H1 (cell line): ENCODE results near the gene INPP5B. TPM values are rescaled to one million over a fixed set of nuclear protein-coding genes. Genes with fewer than 3 reads are reported as not detected.

Experiments used
- CTCF ChIA-PET: fragments of 300-600 bp; sonication (Branson Sonifier 250); formaldehyde crosslinking; loops from one replicate; lab custom pipeline; 2021; ENCODE audit not compliant: partially characterized antibody; lab: Charles Lee
- POLR2A ChIA-PET: fragments of 300-600 bp; sonication (Branson Sonifier 250); formaldehyde crosslinking; loops from one replicate; lab custom pipeline; 2021; ENCODE audit warnings: inconsistent platforms; ENCODE audit not compliant: partially characterized antibody; lab: Charles Lee
- DNase-seq, 2 experiments: peaks; one replicate each; pipeline versions ENCODE4 v3.0.0 to v3.0.0-alpha.2; 2010 to 2022; ENCODE audit warnings: low spot score in 2 of 2, low read depth in 1 of 2, mixed read lengths in 1 of 2
- FAIRE-seq: peaks from 2 replicates; lab custom pipeline; 2011; peaks lifted over from hg19 to GRCh38; lab: Jason Lieb, UNC
- H2AFZ ChIP-seq: 2 replicates; pipeline ENCODE4 v1.8.1; 2012; ENCODE audit warnings: low read length, inconsistent platforms
- H2AK5ac ChIP-seq: 2 replicates; pipeline ENCODE4 v1.6.1; 2013; ENCODE audit warnings: low read depth, low read length
- H2BK120ac ChIP-seq: replicated peaks from 2 replicates; pipeline ENCODE3; 2013; ENCODE audit warnings: low read depth, low read length, inconsistent platforms
- H2BK12ac ChIP-seq: 2 replicates; pipeline ENCODE4 v1.6.1; 2013; ENCODE audit warnings: low read depth, low read length
- H2BK15ac ChIP-seq: 2 replicates; pipeline ENCODE4 v1.6.1; 2013; ENCODE audit warnings: low read length
- H2BK20ac ChIP-seq: 2 replicates; pipeline ENCODE4 v1.6.1; 2013; ENCODE audit warnings: low read length
- H2BK5ac ChIP-seq: 2 replicates; pipeline ENCODE4 v1.6.1; 2013; ENCODE audit warnings: low read depth, low read length
- H3K14ac ChIP-seq: 2 replicates; pipeline ENCODE4 v1.6.1; 2013; ENCODE audit warnings: inconsistent platforms; ENCODE audit not compliant: insufficient read length
- H3K18ac ChIP-seq: 2 replicates; pipeline ENCODE4 v1.6.1; 2013; ENCODE audit warnings: low read length; ENCODE audit errors: extremely low read depth
- H3K23ac ChIP-seq: 2 replicates; pipeline ENCODE4 v1.6.1; 2013; ENCODE audit warnings: inconsistent platforms; ENCODE audit not compliant: insufficient read length
- H3K23me2 ChIP-seq: 2 replicates; pipeline ENCODE4 v1.6.1; 2013; ENCODE audit warnings: low read depth, low read length
- H3K27ac ChIP-seq: 2 replicates; pipeline ENCODE4 v1.6.1; 2011; ENCODE audit warnings: low read depth, low read length, inconsistent platforms
- H3K27me3 ChIP-seq, 4 experiments: replicated peaks in 1 of 4; 1 replicate in 1 of 4; 2 replicates in 3 of 4; pipeline versions ENCODE4 v1.6.1 to v1.8.1; 2011 to 2013; ENCODE audit warnings: low read length in 3 of 4, mild to moderate bottlenecking in 3 of 4, inconsistent platforms in 2 of 4, mixed read lengths in 2 of 4, moderate library complexity in 1 of 4; ENCODE audit not compliant: control insufficient read depth in 3 of 4, insufficient read depth in 3 of 4; ENCODE audit errors: extremely low read depth in 1 of 4
- H3K36me3 ChIP-seq, 4 experiments: 2 replicates each; pipeline versions ENCODE4 v1.6.1 to v1.8.1; 2011 to 2013; ENCODE audit warnings: mild to moderate bottlenecking in 4 of 4, low read length in 3 of 4, moderate library complexity in 2 of 4, control low read depth in 1 of 4, inconsistent platforms in 1 of 4; ENCODE audit not compliant: insufficient read depth in 4 of 4, control insufficient read depth in 2 of 4
- H3K4ac ChIP-seq: replicated peaks from 2 replicates; pipeline ENCODE3; 2013; ENCODE audit warnings: low read length, low read depth, mixed read lengths, inconsistent platforms; ENCODE audit not compliant: insufficient read length
- H3K4me1 ChIP-seq, 4 experiments: replicated peaks in 1 of 4; 1 replicate in 1 of 4; 2 replicates in 3 of 4; pipeline versions ENCODE4 v1.6.1 to v1.8.1; 2011 to 2013; ENCODE audit warnings: low read length in 3 of 4, inconsistent platforms in 2 of 4, mixed read lengths in 1 of 4; ENCODE audit not compliant: insufficient read depth in 4 of 4, control insufficient read depth in 3 of 4
- H3K4me2 ChIP-seq, 2 experiments: 2 replicates each; pipeline versions ENCODE4 v1.6.1 to v1.8.1; 2011 to 2013; ENCODE audit warnings: low read depth in 2 of 2, low read length in 2 of 2, control low read depth in 1 of 2, inconsistent platforms in 1 of 2, mild to moderate bottlenecking in 1 of 2; ENCODE audit not compliant: insufficient read depth in 1 of 2
- H3K4me3 ChIP-seq, 4 experiments: fragments of 200-600, 300-600 bp in 1 of 4; sonication (generic), shearing (Covaris generic), sonication (Bioruptor Twin) in 1 of 4; 2 replicates each; pipeline versions ENCODE4 v1.5.1 to v1.8.1; 2011 to 2016; ENCODE audit warnings: low read length in 4 of 4, low read depth in 3 of 4, control low read depth in 2 of 4, inconsistent platforms in 2 of 4, mild to moderate bottlenecking in 2 of 4, mixed read lengths in 1 of 4, moderate library complexity in 1 of 4; ENCODE audit not compliant: insufficient read depth in 2 of 4; ENCODE audit errors: extremely low read depth in 1 of 4
- H3K56ac ChIP-seq: replicated peaks from 2 replicates; pipeline ENCODE3; 2013; ENCODE audit warnings: low read depth, mild to moderate bottlenecking, mixed read lengths, low read length, inconsistent platforms; ENCODE audit not compliant: insufficient read length
- H3K79me1 ChIP-seq: 2 replicates; pipeline ENCODE4 v1.6.1; 2013; ENCODE audit warnings: low read depth, low read length, control low read depth
- H3K79me2 ChIP-seq, 2 experiments: 2 replicates each; pipeline versions ENCODE4 v1.6.1 to v1.8.1; 2012 to 2013; ENCODE audit warnings: low read length in 2 of 2, mild to moderate bottlenecking in 2 of 2, inconsistent platforms in 1 of 2; ENCODE audit not compliant: insufficient read depth in 2 of 2, control insufficient read depth in 1 of 2
- H3K9ac ChIP-seq, 4 experiments: replicated peaks in 1 of 4; 1 replicate in 1 of 4; 2 replicates in 3 of 4; pipeline versions ENCODE4 v1.6.1 to v1.8.1; 2011 to 2013; ENCODE audit warnings: low read depth in 3 of 4, low read length in 3 of 4, control low read depth in 2 of 4, mild to moderate bottlenecking in 2 of 4, moderate library complexity in 2 of 4, inconsistent platforms in 1 of 4; ENCODE audit errors: extremely low read depth in 1 of 4
- H3K9me3 ChIP-seq, 2 experiments: 2 replicates each; pipeline versions ENCODE4 v1.6.1 to v1.8.1; 2012 to 2013; ENCODE audit warnings: mild to moderate bottlenecking in 2 of 2, moderate library complexity in 2 of 2, control low read depth in 1 of 2, inconsistent platforms in 1 of 2, low read depth in 1 of 2, low read length in 1 of 2, mixed read lengths in 1 of 2; ENCODE audit not compliant: insufficient read depth in 2 of 2
- H4K20me1 ChIP-seq, 2 experiments: replicated peaks in 1 of 2; 2 replicates each; pipeline versions ENCODE3 to v1.8.1; 2011 to 2013; ENCODE audit warnings: inconsistent platforms in 2 of 2, low read length in 2 of 2, mild to moderate bottlenecking in 1 of 2; ENCODE audit not compliant: insufficient read depth in 2 of 2, control insufficient read depth in 1 of 2
- H4K5ac ChIP-seq: 2 replicates; pipeline ENCODE4 v1.6.1; 2013; ENCODE audit warnings: low read length, low read depth, mixed read lengths, inconsistent platforms; ENCODE audit not compliant: insufficient read length
- H4K8ac ChIP-seq: 2 replicates; pipeline ENCODE4 v1.8.0; 2013; ENCODE audit warnings: mild to moderate bottlenecking, moderate library complexity, low read length, inconsistent platforms; ENCODE audit not compliant: insufficient read depth; ENCODE audit errors: extremely low read depth
- H4K91ac ChIP-seq: replicated peaks from 2 replicates; pipeline ENCODE3; 2013; ENCODE audit warnings: low read length, mixed read lengths, inconsistent platforms; ENCODE audit not compliant: insufficient read length
- ATF3 ChIP-seq: IDR thresholded peaks from 2 replicates; pipeline ENCODE4 v1.6.1; 2011; ENCODE audit warnings: low read depth, mild to moderate bottlenecking, low read length; ENCODE audit not compliant: insufficient read depth
- CBX8 ChIP-seq: fragments of 300-800, 300-1000 bp; sonication (generic); IDR thresholded peaks from 2 replicates; pipeline ENCODE4 v1.7.1; 2016; ENCODE audit warnings: low read depth, low read length, borderline replicate concordance
- CEBPB ChIP-seq: IDR thresholded peaks from 2 replicates; pipeline ENCODE4 v1.6.1; 2012; ENCODE audit warnings: low read depth, low read length
- GTF2F1 ChIP-seq: IDR thresholded peaks from 2 replicates; pipeline ENCODE4 v1.6.1; 2012; ENCODE audit warnings: low read depth, low read length, improper control_type of control experiment, borderline replicate concordance
- KDM4A ChIP-seq: IDR thresholded peaks from one replicate; pipeline ENCODE4 v1.7.1; 2012; ENCODE audit warnings: low read depth, mild to moderate bottlenecking, moderate library complexity, low read length, inconsistent platforms; ENCODE audit not compliant: severe bottlenecking
- KDM5A ChIP-seq: fragments of 200-600 bp; IDR thresholded peaks from 2 replicates; pipeline ENCODE4 v1.7.1; 2012; ENCODE audit warnings: mild to moderate bottlenecking, low read length, inconsistent platforms, mixed read lengths
- PHF8 ChIP-seq: fragments of 200-600 bp; sonication (generic); conservative IDR thresholded peaks from 2 replicates; pipeline ENCODE4 v1.7.1; 2012; ENCODE audit warnings: low read depth, mild to moderate bottlenecking, inconsistent platforms, low read length, moderate library complexity
- POU5F1 ChIP-seq: IDR thresholded peaks from 2 replicates; pipeline ENCODE4 v1.6.1; 2011; ENCODE audit warnings: low read depth, mild to moderate bottlenecking, low read length, moderate library complexity
- SRF ChIP-seq: IDR thresholded peaks from 2 replicates; pipeline ENCODE4 v1.6.1; 2011; ENCODE audit warnings: mild to moderate bottlenecking, low read depth, low read length, moderate library complexity
- TAF7 ChIP-seq: optimal IDR thresholded peaks from 2 replicates; pipeline ENCODE3; 2011; ENCODE audit warnings: low read depth, mild to moderate bottlenecking, inconsistent platforms, low read length, moderate library complexity, borderline replicate concordance
- TCF12 ChIP-seq: IDR thresholded peaks from 2 replicates; pipeline ENCODE4 v1.6.1; 2011; ENCODE audit warnings: low read depth, mild to moderate bottlenecking, low read length
- WGBS, 2 experiments: shearing (Covaris generic) in 1 of 2; methylation state at CpG; one replicate each; pipeline versions ENCODE4 v1.1.6 to v1.1.7; 2013 to 2015; ENCODE audit warnings: low lambda C conversion rate in 2 of 2, mixed read lengths in 2 of 2, inconsistent platforms in 1 of 2, low coverage in 1 of 2, missing lambda C conversion rate in 1 of 2; ENCODE audit not compliant: insufficient replicate concordance in 2 of 2, insufficient coverage in 1 of 2, insufficient read length in 1 of 2; ENCODE audit errors: extremely low coverage in 1 of 2, missing lambda C conversion rate in 1 of 2; 5-methylcytosine and 5-hydroxymethylcytosine counted together
- polyA plus RNA-seq, 7 experiments: library from polyadenylated mRNA; depleted of rRNA in 3 of 7; stranded (reverse) in 5 of 7; unstranded in 2 of 7; fragments of >200 nt in 5 of 7; fragments of 200-250 nt in 2 of 7; gene quantifications; 1 replicate in 5 of 7; 2 replicates in 1 of 7; 4 replicates in 1 of 7; pipeline versions ENCODE4 v1.2.1 to v1.2.3, GENCODE V29; 2011 to 2013; ENCODE audit warnings: missing spikeins in 2 of 7, mixed read lengths in 2 of 7
- total RNA-seq: library from RNA; stranded (reverse); fragmentation: NEBNext Ultra II Directional; extraction: Animal tissue kit (Norgen Biotek cat#: 25700); gene quantifications from 2 replicates; pipeline ENCODE4 v1.2.1, GENCODE V29; 2021

INPP5B gene
- total and polyA plus RNA-seq, 2 of the 8 experiments (the other 6 are each of a cell fraction or from before 2014, with no cell fraction given) = 14.0 to 23.7 TPM

- FAIRE-seq (no peak), DNase-seq (no peak)
- H3K4me3 ChIP-seq = no peak overlapping the region
- no peaks in the 10 kb centered on the region for H3K9me3 ChIP-seq
- no peaks in the 10 kb centered on the region for H3K27me3 ChIP-seq
- ChIA-PET CTCF (interaction anchor here (0.7 to 1.3 kb wide), 2 partner anchors 12 to 83 kb away, joined by 3 to 6 read pairs; no protein-coding TSS in a partner anchor), POLR2A (interaction anchor here (1.6 kb wide), 1 partner anchor 63 kb away, joined by 3 read pairs; no protein-coding TSS in a partner anchor)
- no peak overlapping the region for H4K5ac ChIP-seq
- no peak overlapping the region for H3K9ac ChIP-seq
- H3K23ac ChIP-seq = no peak overlapping the region
- 96% methylated on average over 2 of the region's 2 CpGs; no CpG with 5 or more reads in 1 of the 2 experiments for WGBS, 2 experiments
- H4K91ac ChIP-seq = no peak overlapping the region
- H3K4me2 ChIP-seq = no peak overlapping the region
- peaks cover 7 to 29% (median 20%) of the 10 kb centered on the region in 4 experiments; a peak in 6 of 8 replicates for H3K36me3 ChIP-seq
- H3K4ac ChIP-seq = no peak overlapping the region
- no peak overlapping the region for H4K8ac ChIP-seq
- no peak overlapping the region for H3K56ac ChIP-seq
- no peaks in the 10 kb centered on the region for H3K79me2 ChIP-seq
- no peak overlapping the region for H3K18ac ChIP-seq
- H3K23me2 ChIP-seq = no peaks in the 10 kb centered on the region; the same call in 1 of the 2 replicates
- no peak overlapping the region for H2BK5ac ChIP-seq
- no peaks in the 10 kb centered on the region for H3K4me1 ChIP-seq
- no peak overlapping the region for H2BK12ac ChIP-seq
- peaks cover 0 to 3% of the 10 kb centered on the region in 2 experiments for H4K20me1 ChIP-seq
- H3K79me1 ChIP-seq = no peaks in the 10 kb centered on the region
- H3K27ac ChIP-seq = no peak overlapping the region
- H2BK15ac ChIP-seq = no peak overlapping the region
- no peak overlapping the region for H3K14ac ChIP-seq
- no peak overlapping the region for H2AFZ ChIP-seq
- H2BK120ac ChIP-seq = no peak overlapping the region
- no peak overlapping the region for H2AK5ac ChIP-seq
- TF ChIP-seq KDM4A (no peak), SRF (no peak), KDM5A (no peak), TAF7 (no peak), CBX8 (no peak), ATF3 (no peak), POU5F1 (no peak), GTF2F1 (no peak), CEBPB (no peak), TCF12 (no peak), PHF8 (no peak)
- H2BK20ac ChIP-seq = no peak overlapping the region
Observed at GRCh38 chr1:37868466-37868865, 78.4 kb downstream of the INPP5B start.
